Muscle layer of duodenum (tissue), 2 donors: ENCODE data around the gene ZNF266.

ENCODE experiments used
- H3K27ac ChIP-seq: one replicate; pipeline ENCODE4 v1.7.0; 2013; ENCODE audit warnings: mild to moderate bottlenecking, low read length
- H3K27me3 ChIP-seq: one replicate; pipeline ENCODE4 v1.7.0; 2013; ENCODE audit warnings: low read depth, mild to moderate bottlenecking, control low read depth, low read length
- H3K36me3 ChIP-seq, 2 donors: one replicate each; pipeline ENCODE4 v1.7.0; 2013; ENCODE audit warnings: low read length in 2 of 2, control low read depth in 1 of 2, mild to moderate bottlenecking in 1 of 2; ENCODE audit not compliant: insufficient read depth in 2 of 2, control insufficient read depth in 1 of 2
- H3K4me1 ChIP-seq, 2 donors: one replicate each; pipeline ENCODE4 v1.7.0; 2013; ENCODE audit warnings: low read length in 2 of 2, mild to moderate bottlenecking in 2 of 2, control low read depth in 1 of 2, moderate library complexity in 1 of 2; ENCODE audit not compliant: insufficient read depth in 2 of 2, control insufficient read depth in 1 of 2
- H3K4me3 ChIP-seq, 2 donors: one replicate each; pipeline ENCODE4 v1.7.0; 2013; ENCODE audit warnings: low read length in 2 of 2, low read depth in 1 of 2, mild to moderate bottlenecking in 1 of 2
- H3K9me3 ChIP-seq, 2 donors: one replicate each; pipeline ENCODE4 v1.7.0; 2013; ENCODE audit warnings: low read length in 2 of 2, control low read depth in 1 of 2, mild to moderate bottlenecking in 1 of 2; ENCODE audit not compliant: control insufficient read depth in 1 of 2
- donor health status: healthy.

The ZNF266 gene

GRCh38 chr19:9435279-9436268 is at the start of gene ZNF266:
TSS of gene ZNF266 (minus strand) at chr19:9435573. CDS start at chr19:9420089, 15,484 bp downstream.
- peaks cover 18 to 26% of the 10 kb centered on the region in 2 donors for H3K36me3 ChIP-seq
- H3K9me3 ChIP-seq, result no peaks in the 10 kb centered on the region
- no peaks in the 10 kb centered on the region for H3K27me3 ChIP-seq
- peaks cover 8 to 22% of the 10 kb centered on the region in 2 donors for H3K4me1 ChIP-seq
- peak within 1 kb of the TSS; percentile 84 to 92 for H3K4me3 ChIP-seq
- H3K27ac ChIP-seq, result peak within 1 kb of the TSS; percentile 93

- peaks cover 12 to 39% of the 10 kb centered on the region in 2 donors for H3K9me3 ChIP-seq
Measured at GRCh38 chr19:9485140-9485539, 49.8 kb upstream of the ZNF266 start.

GRCh38 chr19:9474975-9475374 is 39.6 kb upstream of the ZNF266 start:
- Histone ChIP-seq H3K27me3 (no peaks in the 10 kb centered on the region), H3K36me3 (no peaks in the 10 kb centered on the region), H3K4me1 (no peaks in the 10 kb centered on the region), H3K9me3 (peaks cover 4 to 35% of the 10 kb centered on the region in 2 donors), H3K27ac (no peak overlapping the region), H3K4me3 (no peak overlapping the region)

More at GRCh38 chr19:9485140-9485539, 49.8 kb upstream of the ZNF266 start:
- no peaks in the 10 kb centered on the region for H3K27me3 ChIP-seq
- no peaks in the 10 kb centered on the region for H3K4me1 ChIP-seq
- H3K36me3 ChIP-seq, result no peaks in the 10 kb centered on the region
- no peak overlapping the region for H3K27ac ChIP-seq
- peak overlapping the region in 1 of 2 donors; percentile 41 for H3K4me3 ChIP-seq

- Histone ChIP-seq H3K9me3 (peaks cover 0 to 62% of the 10 kb centered on the region in 2 donors), H3K36me3 (peaks cover 0 to 2% of the 10 kb centered on the region in 2 donors), H3K27me3 (no peaks in the 10 kb centered on the region), H3K4me3 (peak overlapping the region in 1 of 2 donors; percentile 5), H3K27ac (no peak overlapping the region), H3K4me1 (no peaks in the 10 kb centered on the region)
Measured at GRCh38 chr19:9467161-9467560, 31.8 kb upstream of the ZNF266 start.

- Histone ChIP-seq H3K4me1 (no peaks in the 10 kb centered on the region), H3K9me3 (peaks cover 0 to 72% of the 10 kb centered on the region in 2 donors)
Measured at GRCh38 chr19:9461938-9462337, 26.6 kb upstream of the ZNF266 start.

GRCh38 chr19:9456018-9456689 is 20.8 kb upstream of the ZNF266 start:
- no peak overlapping the region for H3K27ac ChIP-seq
- H3K27me3 ChIP-seq, result no peaks in the 10 kb centered on the region
- peak overlapping the region in 1 of 2 donors; percentile 36 for H3K4me3 ChIP-seq
- H3K9me3 ChIP-seq, result peaks cover 9 to 75% of the 10 kb centered on the region in 2 donors
- peaks cover 0 to 8% of the 10 kb centered on the region in 2 donors for H3K36me3 ChIP-seq
- no peaks in the 10 kb centered on the region for H3K4me1 ChIP-seq

More at GRCh38 chr19:9461938-9462337, 26.6 kb upstream of the ZNF266 start:
- H3K27ac ChIP-seq, result no peak overlapping the region
- H3K4me3 ChIP-seq, result peak overlapping the region in 1 of 2 donors; percentile 40
- peaks cover 0 to 13% of the 10 kb centered on the region in 2 donors for H3K36me3 ChIP-seq
- no peaks in the 10 kb centered on the region for H3K27me3 ChIP-seq

- Histone ChIP-seq H3K4me3 (peak overlapping the region; percentile 17 to 36), H3K27ac (no peak overlapping the region), H3K36me3 (no peaks in the 10 kb centered on the region), H3K4me1 (no peaks in the 10 kb centered on the region), H3K27me3 (no peaks in the 10 kb centered on the region), H3K9me3 (peaks cover 9 to 65% of the 10 kb centered on the region in 2 donors)
Measured at GRCh38 chr19:9453953-9454352, 18.6 kb upstream of the ZNF266 start.

GRCh38 chr19:9445037-9445436 is 9.7 kb upstream of the ZNF266 start:
- Histone ChIP-seq H3K9me3 (peaks cover 14 to 55% of the 10 kb centered on the region in 2 donors), H3K4me1 (no peaks in the 10 kb centered on the region), H3K4me3 (peak overlapping the region in 1 of 2 donors; percentile 32), H3K36me3 (peaks cover 0 to 18% of the 10 kb centered on the region in 2 donors), H3K27me3 (no peaks in the 10 kb centered on the region), H3K27ac (no peak overlapping the region)

GRCh38 chr19:9436358-9436757 is 985 bp upstream of the ZNF266 start:
- H3K9me3 ChIP-seq, result no peaks in the 10 kb centered on the region
- H3K36me3 ChIP-seq, result peaks cover 10 to 18% of the 10 kb centered on the region in 2 donors
- peak overlapping the region; percentile 84 to 92 for H3K4me3 ChIP-seq
- H3K4me1 ChIP-seq, result peaks cover 8 to 22% of the 10 kb centered on the region in 2 donors
- H3K27me3 ChIP-seq, result no peaks in the 10 kb centered on the region
- H3K27ac ChIP-seq, result no peak overlapping the region

GRCh38 chr19:9431475-9431874 is 3.9 kb downstream of the ZNF266 start:
- Histone ChIP-seq H3K9me3 (peaks cover 0 to 3% of the 10 kb centered on the region in 2 donors), H3K36me3 (peaks cover 31 to 58% of the 10 kb centered on the region in 2 donors), H3K27ac (no peak overlapping the region), H3K27me3 (no peaks in the 10 kb centered on the region), H3K4me3 (no peak overlapping the region), H3K4me1 (peaks cover 8 to 21% of the 10 kb centered on the region in 2 donors)

GRCh38 chr19:9430444-9430843 is 4.9 kb downstream of the ZNF266 start:
- peaks cover 8 to 12% of the 10 kb centered on the region in 2 donors for H3K4me1 ChIP-seq
- H3K27me3 ChIP-seq, result no peaks in the 10 kb centered on the region
- no peak overlapping the region for H3K4me3 ChIP-seq
- peaks cover 0 to 9% of the 10 kb centered on the region in 2 donors for H3K9me3 ChIP-seq
- peaks cover 39 to 69% of the 10 kb centered on the region in 2 donors for H3K36me3 ChIP-seq
- no peak overlapping the region for H3K27ac ChIP-seq
